Right lung (tissue), 5 donors: ENCODE data around the gene GADD45GIP1. TPM values are rescaled to one million over a fixed set of nuclear protein-coding genes. Genes with fewer than 3 reads are reported as not detected.

Experiments used
- DNase-seq, 2 donors: peaks; one replicate each; pipeline ENCODE4 v3.0.0-alpha.2; 2013
- polyA plus RNA-seq, 5 donors: library from polyadenylated mRNA; unstranded; fragments of 120-200 nt; gene quantifications; one replicate each; pipeline versions ENCODE4 v1.2.1 to v1.2.3, GENCODE V29; 2013; ENCODE audit warnings: inconsistent platforms in 1 of 5, low replicate concordance in 1 of 5; ENCODE audit not compliant: insufficient read length in 5 of 5, insufficient read depth in 1 of 5

GADD45GIP1 gene
- polyA plus RNA-seq, 5 donors, result 22.7 to 51.6 (median 25.6) TPM

- DNase-seq, result peak in 1 of 2 donors; percentile 32
These were observed 43.0 kb downstream of the GADD45GIP1 start for GRCh38 chr19:12913851-12914690.

- DNase-seq, result peak; percentile 86
These were observed 43.9 kb downstream of the GADD45GIP1 start for GRCh38 chr19:12913011-12913561.

- DNase-seq, result no peak
These were observed 44.5 kb downstream of the GADD45GIP1 start for GRCh38 chr19:12912571-12912970.

GRCh38 chr19:12907166-12907565 lies 49.9 kb downstream of the GADD45GIP1 start:
- DNase-seq, result no peak

Other genes with a start within 250 kb of the GADD45GIP1 start
- 10 to 100 TPM; 69.3 to 85.1 (median 75.9) TPM for gene TNPO2, start 233.3 kb downstream of the GADD45GIP1 start, polyA plus RNA-seq
- 100 to 1,000 TPM; 139 to 222 (median 153) TPM for gene TRIR, start 222.5 kb downstream of the GADD45GIP1 start, polyA plus RNA-seq
- 10 to 100 TPM; 52.8 to 70.1 (median 53.8) TPM for gene GET3, start 219.7 kb downstream of the GADD45GIP1 start, polyA plus RNA-seq
- gene BEST2, start 205.4 kb downstream of the GADD45GIP1 start, polyA plus RNA-seq, result under 1 TPM in 4 of 5 donors, not detected in 1; 0.09 to 0.19 (median 0.15) TPM
- 10 to 100 TPM; 59.2 to 79.9 (median 74.2) TPM for gene HOOK2, start 181.7 kb downstream of the GADD45GIP1 start, polyA plus RNA-seq
- gene JUNB, start 165.7 kb downstream of the GADD45GIP1 start, polyA plus RNA-seq, result 100 to 1,000 TPM in 1 of 5 donors, 10 to 100 TPM in 4; 14.8 to 132 (median 48.0) TPM
- 100 to 1,000 TPM; 197 to 304 (median 214) TPM for gene PRDX2, start 155.4 kb downstream of the GADD45GIP1 start, polyA plus RNA-seq
- 10 to 100 TPM in 1 of 5 donors, 1 to 10 TPM in 4; 4.2 to 10.2 (median 7.2) TPM for gene THSD8, start 155.2 kb downstream of the GADD45GIP1 start, polyA plus RNA-seq
- 10 to 100 TPM; 29.8 to 42.9 (median 32.9) TPM for gene RNASEH2A, start 150.6 kb downstream of the GADD45GIP1 start, polyA plus RNA-seq
- gene RTBDN, start 122.6 kb downstream of the GADD45GIP1 start, polyA plus RNA-seq, result under 1 TPM in 4 of 5 donors, not detected in 1; 0.08 to 0.19 (median 0.13) TPM
- 1 to 10 TPM; 1.6 to 2.1 (median 2.0) TPM for gene MAST1, start 118.7 kb downstream of the GADD45GIP1 start, polyA plus RNA-seq
- gene DNASE2, start 75.8 kb downstream of the GADD45GIP1 start, polyA plus RNA-seq, result 10 to 100 TPM; 19.8 to 25.3 (median 20.7) TPM
- 1 to 10 TPM in 2 of 5 donors, under 1 TPM in 3; 0.30 to 2.3 (median 0.67) TPM for gene KLF1, start 70.0 kb downstream of the GADD45GIP1 start, polyA plus RNA-seq
- gene GCDH, start 66.1 kb downstream of the GADD45GIP1 start, polyA plus RNA-seq, result 10 to 100 TPM; 19.5 to 31.5 (median 24.8) TPM
- 1 to 10 TPM; 2.6 to 4.2 (median 3.1) TPM for gene SYCE2, start 37.9 kb downstream of the GADD45GIP1 start, polyA plus RNA-seq
- 10 to 100 TPM; 32.1 to 54.4 (median 44.3) TPM for gene FARSA, start 23.5 kb downstream of the GADD45GIP1 start, polyA plus RNA-seq
- 100 to 1,000 TPM; 632 to 884 (median 841) TPM for gene CALR, start 18.6 kb downstream of the GADD45GIP1 start, polyA plus RNA-seq
- 100 to 1,000 TPM in 1 of 5 donors, 10 to 100 TPM in 4; 55.7 to 105 (median 76.3) TPM for gene RAD23A, start 11.4 kb downstream of the GADD45GIP1 start, polyA plus RNA-seq
- under 1 TPM; 0.21 to 0.57 (median 0.26) TPM for gene DAND5, start 12.4 kb upstream of the GADD45GIP1 start, polyA plus RNA-seq
- gene NFIX, start 38.3 kb upstream of the GADD45GIP1 start, polyA plus RNA-seq, result 100 to 1,000 TPM in 3 of 5 donors, 10 to 100 TPM in 2; 83.6 to 141 (median 101) TPM
- gene LYL1, start 145.6 kb upstream of the GADD45GIP1 start, polyA plus RNA-seq, result 10 to 100 TPM in 1 of 5 donors, 1 to 10 TPM in 4; 6.2 to 13.5 (median 6.8) TPM
- 10 to 100 TPM; 25.1 to 36.1 (median 33.5) TPM for gene TRMT1, start 159.5 kb upstream of the GADD45GIP1 start, polyA plus RNA-seq
- 10 to 100 TPM; 14.0 to 32.4 (median 19.7) TPM for gene NACC1, start 161.0 kb upstream of the GADD45GIP1 start, polyA plus RNA-seq
- gene STX10, start 193.2 kb upstream of the GADD45GIP1 start, polyA plus RNA-seq, result 10 to 100 TPM; 59.0 to 93.4 (median 65.1) TPM
- gene IER2, start 193.2 kb upstream of the GADD45GIP1 start, polyA plus RNA-seq, result 100 to 1,000 TPM in 3 of 5 donors, 10 to 100 TPM in 2; 48.2 to 178 (median 131) TPM